ENCODE results near the gene KNOP1. TPM values are rescaled to one million over a fixed set of nuclear protein-coding genes. Genes with fewer than 3 reads are reported as not detected.

Gene KNOP1
- total RNA-seq, 1 experiment from 2014 or later: 13.6 TPM

DNA sequence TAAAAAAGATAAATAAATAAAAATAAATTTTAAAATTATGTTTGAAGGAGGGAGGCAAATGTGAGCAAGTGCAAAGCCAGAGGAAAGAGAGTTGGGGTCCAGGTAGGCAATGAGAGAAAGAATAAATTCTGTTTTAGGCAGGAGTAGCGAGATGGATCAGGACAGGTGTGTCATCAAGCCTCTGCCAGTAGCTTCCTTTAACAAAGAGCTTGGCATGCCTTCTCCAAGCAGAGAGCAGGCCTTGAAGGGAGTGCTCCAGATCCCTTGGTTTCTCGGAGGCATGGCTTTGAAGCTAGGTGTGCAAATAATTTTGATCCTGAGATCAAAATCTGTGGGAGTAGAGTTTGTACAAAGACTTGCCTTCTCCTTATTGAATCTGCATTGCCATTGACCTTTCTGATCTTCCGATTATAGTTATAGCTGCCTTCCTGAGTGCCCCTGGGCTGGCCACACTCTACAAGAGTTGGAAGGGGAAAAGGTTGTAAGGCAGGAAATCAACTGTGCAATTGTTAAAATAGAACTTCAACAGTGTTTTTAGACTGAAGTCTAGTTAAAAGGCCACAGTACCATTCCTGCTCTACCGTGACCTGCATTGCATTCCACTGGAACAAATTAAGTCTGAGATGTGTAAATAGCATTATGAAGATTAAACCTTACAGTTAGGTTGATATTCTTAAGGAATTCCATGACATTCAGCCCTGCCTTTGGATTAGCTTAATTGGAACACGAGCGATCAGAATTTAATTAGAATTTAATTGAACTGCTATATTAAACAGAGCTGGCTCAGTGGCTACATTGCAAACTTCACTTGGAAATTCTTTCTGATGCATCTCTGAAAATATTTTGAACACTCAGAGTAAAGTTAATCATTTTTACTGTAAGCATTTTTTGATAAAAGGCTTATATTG is 33.7 kb upstream of the KNOP1 start:
- H3K4me1 ChIP-seq (ENCODE audit: insufficient read depth, low read length): peaks cover 37% of the 10 kb centered on the region
- intact Hi-C loops (cut with micrococcal nuclease): loop anchor here (2.0 to 5.0 kb wide), 2 partner anchors 33 to 54 kb away; partner anchors contain the start of genes IQCK and KNOP1
- no peaks in the 10 kb centered on the region for H3K79me2 ChIP-seq (ENCODE audit: low read length)
- no peak for ATAC-seq
- H4K20me1 ChIP-seq (ENCODE audit: low read length): no peaks in the 10 kb centered on the region
- no peak overlapping the region for H3K27ac ChIP-seq (ENCODE audit: low read length)
- no peaks in the 10 kb centered on the region for H3K9me2 ChIP-seq (replicated peaks; ENCODE audit: low read length)
- no peaks in the 10 kb centered on the region for H3K9me3 ChIP-seq (ENCODE audit: low read length)
- H2AFZ ChIP-seq (ENCODE audit: low read length): no peak overlapping the region
- no peaks in the 10 kb centered on the region for H3K36me3 ChIP-seq (ENCODE audit: low read depth, low read length)
- no peak for DNase-seq
- H3K4me3 ChIP-seq (ENCODE audit: low read length): no peak overlapping the region
- peaks cover 4% of the 10 kb centered on the region for H3F3A ChIP-seq (ENCODE audit: low read length, unreplicated experiment)
- H3K4me2 ChIP-seq (ENCODE audit: low read length): no peak overlapping the region
- no TSS peak for BruUV-seq (replicated peaks)
- no peaks in the 10 kb centered on the region for H3K27me3 ChIP-seq (ENCODE audit: low read length)
- POLR2A ChIA-PET (ENCODE audit: unreplicated experiment): no interaction called here
- no peak overlapping the region for H3K9ac ChIP-seq (ENCODE audit: low read length)
- CTCF ChIA-PET: no interaction called here
- TF ChIP-seq, protein P1, sequence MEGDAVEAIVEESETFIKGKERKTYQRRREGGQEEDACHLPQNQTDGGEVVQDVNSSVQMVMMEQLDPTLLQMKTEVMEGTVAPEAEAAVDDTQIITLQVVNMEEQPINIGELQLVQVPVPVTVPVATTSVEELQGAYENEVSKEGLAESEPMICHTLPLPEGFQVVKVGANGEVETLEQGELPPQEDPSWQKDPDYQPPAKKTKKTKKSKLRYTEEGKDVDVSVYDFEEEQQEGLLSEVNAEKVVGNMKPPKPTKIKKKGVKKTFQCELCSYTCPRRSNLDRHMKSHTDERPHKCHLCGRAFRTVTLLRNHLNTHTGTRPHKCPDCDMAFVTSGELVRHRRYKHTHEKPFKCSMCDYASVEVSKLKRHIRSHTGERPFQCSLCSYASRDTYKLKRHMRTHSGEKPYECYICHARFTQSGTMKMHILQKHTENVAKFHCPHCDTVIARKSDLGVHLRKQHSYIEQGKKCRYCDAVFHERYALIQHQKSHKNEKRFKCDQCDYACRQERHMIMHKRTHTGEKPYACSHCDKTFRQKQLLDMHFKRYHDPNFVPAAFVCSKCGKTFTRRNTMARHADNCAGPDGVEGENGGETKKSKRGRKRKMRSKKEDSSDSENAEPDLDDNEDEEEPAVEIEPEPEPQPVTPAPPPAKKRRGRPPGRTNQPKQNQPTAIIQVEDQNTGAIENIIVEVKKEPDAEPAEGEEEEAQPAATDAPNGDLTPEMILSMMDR (conservative IDR thresholded peaks at IDR 0.05; ENCODE audit: low read depth, low read length): no peak
- TF ChIP-seq EZH2 (IDR thresholded peaks at IDR 0.05; ENCODE audit: low read length, unreplicated experiment) (no peak), EZH2phosphoT487 (IDR thresholded peaks at IDR 0.05; ENCODE audit: borderline replicate concordance, low read length) (no peak)

DNA sequence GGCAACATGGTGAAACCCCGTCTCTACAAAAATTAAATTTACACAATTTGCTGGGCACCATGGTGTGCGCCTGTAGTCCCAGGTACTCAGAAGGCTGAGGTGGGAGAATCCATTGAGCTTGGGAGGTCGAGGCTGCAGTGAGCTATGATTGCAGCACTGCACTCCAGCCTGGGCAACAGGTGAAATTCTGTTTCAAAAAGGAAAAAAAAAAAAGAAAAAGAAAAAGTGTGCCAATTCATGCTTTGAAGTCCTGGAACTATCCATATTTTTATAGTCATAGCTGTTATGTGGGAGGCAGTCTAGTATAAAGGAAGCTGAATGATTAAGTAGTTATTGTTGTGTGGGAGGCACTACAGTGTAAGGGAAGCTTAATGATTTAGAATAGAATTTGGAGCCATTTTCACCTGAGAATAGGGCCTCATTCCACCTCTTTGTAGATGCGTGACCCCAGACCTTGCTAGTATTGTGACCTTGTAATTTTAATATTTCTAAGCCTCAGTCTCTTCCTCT is 31.6 kb upstream of the KNOP1 start:
- Histone ChIP-seq H3K9ac (ENCODE audit: low read length) (no peak overlapping the region), H4K20me1 (ENCODE audit: low read length) (no peaks in the 10 kb centered on the region), H2AFZ (ENCODE audit: low read length) (no peak overlapping the region), H3F3A (ENCODE audit: low read length, unreplicated experiment) (peaks cover 3% of the 10 kb centered on the region), H3K27me3 (ENCODE audit: low read length) (no peaks in the 10 kb centered on the region), H3K79me2 (ENCODE audit: low read length) (no peaks in the 10 kb centered on the region), H3K9me2 (replicated peaks; ENCODE audit: low read length) (no peaks in the 10 kb centered on the region), H3K27ac (ENCODE audit: low read length) (no peak overlapping the region), H3K4me1 (ENCODE audit: insufficient read depth, low read length) (peaks cover 41% of the 10 kb centered on the region), H3K36me3 (ENCODE audit: low read depth, low read length) (no peaks in the 10 kb centered on the region), H3K4me3 (ENCODE audit: low read length) (no peak overlapping the region), H3K9me3 (ENCODE audit: low read length) (no peaks in the 10 kb centered on the region), H3K4me2 (ENCODE audit: low read length) (no peak overlapping the region)
- ChIA-PET POLR2A (ENCODE audit: unreplicated experiment) (no interaction called here), CTCF (interaction anchor here (0.5 kb wide), 1 partner anchor 130 kb away, joined by 4 read pairs; no protein-coding TSS in a partner anchor)
- ATAC-seq (no peak), DNase-seq (no peak)
- intact Hi-C loops (cut with micrococcal nuclease): loop anchor here (5.0 kb wide), 1 partner anchor 52 kb away; no protein-coding TSS in a partner anchor
- no TSS peak for BruUV-seq (replicated peaks)
- TF ChIP-seq EZH2 (IDR thresholded peaks at IDR 0.05; ENCODE audit: low read length, unreplicated experiment): no peak
- TF ChIP-seq, protein P1 (conservative IDR thresholded peaks at IDR 0.05; ENCODE audit: low read depth, low read length): no peak
- no peak for TF ChIP-seq EZH2phosphoT487 (IDR thresholded peaks at IDR 0.05; ENCODE audit: borderline replicate concordance, low read length)

All from PC-3 (cell line).